Vagina (tissue), 2 donors: Measurements from ENCODE around the gene ARAP1. TPM values are rescaled to one million over a fixed set of nuclear protein-coding genes. Genes with fewer than 3 reads are reported as not detected.

Experiments
- DNase-seq, 2 donors: peaks; one replicate each; pipeline ENCODE4 v3.0.0-alpha.2; 2017; ENCODE audit errors: extremely low spot score in 2 of 2
- H3K27ac ChIP-seq: fragments of 200-600 bp; sonication (generic); one replicate; pipeline ENCODE4 v1.5.1; 2019
- H3K27me3 ChIP-seq: fragments of 200-600 bp; sonication (generic); one replicate; pipeline ENCODE4 v1.5.1; 2019
- H3K36me3 ChIP-seq, 2 donors: fragments of 200-600 bp; sonication (generic); one replicate each; pipeline ENCODE4 v1.5.1; 2017 to 2019
- H3K4me1 ChIP-seq: fragments of 200-600 bp; sonication (generic); one replicate; pipeline ENCODE4 v1.5.1; 2019
- H3K4me3 ChIP-seq, 2 donors: fragments of 200-600 bp; sonication (generic); 1 replicate in 1 of 2; 2 replicates in 1 of 2; pipeline ENCODE4 v1.5.1; 2016 to 2019
- H3K9me3 ChIP-seq: fragments of 200-600 bp; sonication (generic); one replicate; pipeline ENCODE4 v1.5.1; 2019
- CTCF ChIP-seq, 3 experiments: fragments of 450-650 bp in 2 of 3; fragments of 200-600 bp in 1 of 3; sonication (generic) in 1 of 3; IDR thresholded peaks; one replicate each; pipeline ENCODE4 v1.5.1; 2017 to 2019; ENCODE audit warnings: antibody characterized with exemption in 3 of 3, mild to moderate bottlenecking in 2 of 3, moderate library complexity in 2 of 3
- POLR2A ChIP-seq, 2 donors: fragments of 450-650 bp; IDR thresholded peaks; one replicate each; pipeline ENCODE4 v1.6.1; 2017; ENCODE audit warnings: antibody characterized with exemption in 2 of 2, mild to moderate bottlenecking in 2 of 2, moderate library complexity in 2 of 2
- POLR2AphosphoS5 ChIP-seq, 2 donors: sonication (generic); formaldehyde crosslinking; IDR thresholded peaks; one replicate each; pipeline ENCODE4 v1.9.0; 2017; ENCODE audit warnings: antibody characterized with exemption in 2 of 2, mild to moderate bottlenecking in 2 of 2, low read depth in 1 of 2; ENCODE audit not compliant: insufficient read depth in 1 of 2
- intact Hi-C: fragments of 100-400 bp; cut with DNase I; formaldehyde crosslinking; loops from one replicate; pipeline ENCODE4 v1.15.1; 2023
- total RNA-seq: library from RNA; depleted of rRNA; stranded (reverse); fragments of >200 nt; gene quantifications from one replicate; pipeline ENCODE4 v1.2.3, GENCODE V29; 2016

The ARAP1 gene
- total RNA-seq, 1 donor from 2014 or later: 59.2 TPM

GRCh38 chr11:72710278-72710677 lies 41.9 kb downstream of the ARAP1 start:
- H3K4me1 ChIP-seq: peaks cover 12% of the 10 kb centered on the region
- TF ChIP-seq POLR2AphosphoS5 (IDR thresholded peaks at IDR 0.05; ENCODE audit: insufficient read depth in 1 of 2, low read depth in 1 of 2): no peak
- no peak for TF ChIP-seq CTCF (IDR thresholded peaks at IDR 0.05)
- no peak for TF ChIP-seq POLR2A (IDR thresholded peaks at IDR 0.05)
- no peaks in the 10 kb centered on the region for H3K27me3 ChIP-seq
- intact Hi-C loops: no loop called here
- no peaks in the 10 kb centered on the region for H3K9me3 ChIP-seq
- no peak for DNase-seq
- H3K36me3 ChIP-seq: peaks cover 0 to 66% of the 10 kb centered on the region in 2 donors
- no peak overlapping the region for H3K4me3 ChIP-seq
- H3K27ac ChIP-seq: no peak overlapping the region

DNA sequence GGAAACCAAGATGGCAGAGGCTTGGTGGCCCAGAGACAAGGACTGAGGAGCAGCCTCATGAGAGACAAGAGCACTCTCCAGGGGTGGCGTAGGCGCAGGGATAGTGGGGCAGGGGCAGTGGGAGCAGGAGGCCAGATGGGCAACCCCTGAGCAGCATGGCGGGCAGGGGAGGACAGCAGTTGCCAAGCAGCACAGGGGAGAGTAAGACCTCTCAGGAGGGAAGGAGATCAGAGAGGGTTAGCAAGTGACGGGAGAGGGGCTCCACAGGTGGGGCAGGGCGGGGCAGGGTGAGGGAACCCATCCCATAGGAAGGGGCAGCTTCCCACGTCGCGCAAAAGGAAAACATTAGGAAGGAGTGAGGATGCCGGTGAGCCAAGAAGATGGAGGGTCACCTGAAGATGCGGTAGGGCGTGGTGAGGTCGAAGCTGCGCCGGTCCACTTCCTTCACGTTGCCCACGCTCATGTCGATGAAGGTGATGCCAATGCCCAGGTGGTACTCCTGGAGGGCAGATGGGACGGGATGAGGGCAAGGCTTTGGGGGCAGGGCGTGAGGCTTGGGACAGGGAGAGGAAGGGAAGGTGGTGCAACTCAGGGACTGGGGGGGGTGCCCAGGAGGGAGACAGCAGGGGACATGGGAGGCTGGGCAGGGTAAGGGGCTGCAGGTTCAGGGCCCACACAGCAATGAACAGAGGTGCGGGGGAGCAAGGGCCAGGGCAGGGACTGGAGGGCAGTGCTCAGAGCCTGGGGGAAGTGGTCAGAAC lies 42.5 kb downstream of the ARAP1 start:
- no peak overlapping the region for H3K4me3 ChIP-seq
- no peak for DNase-seq
- no peaks in the 10 kb centered on the region for H3K9me3 ChIP-seq
- no peaks in the 10 kb centered on the region for H3K27me3 ChIP-seq
- TF ChIP-seq CTCF (IDR thresholded peaks at IDR 0.05) (no peak), POLR2A (IDR thresholded peaks at IDR 0.05) (no peak), POLR2AphosphoS5 (IDR thresholded peaks at IDR 0.05; ENCODE audit: insufficient read depth in 1 of 2, low read depth in 1 of 2) (no peak)
- H3K27ac ChIP-seq: no peak overlapping the region
- intact Hi-C loops: no loop called here
- H3K36me3 ChIP-seq: peaks cover 0 to 71% of the 10 kb centered on the region in 2 donors
- peaks cover 15% of the 10 kb centered on the region for H3K4me1 ChIP-seq

DNA sequence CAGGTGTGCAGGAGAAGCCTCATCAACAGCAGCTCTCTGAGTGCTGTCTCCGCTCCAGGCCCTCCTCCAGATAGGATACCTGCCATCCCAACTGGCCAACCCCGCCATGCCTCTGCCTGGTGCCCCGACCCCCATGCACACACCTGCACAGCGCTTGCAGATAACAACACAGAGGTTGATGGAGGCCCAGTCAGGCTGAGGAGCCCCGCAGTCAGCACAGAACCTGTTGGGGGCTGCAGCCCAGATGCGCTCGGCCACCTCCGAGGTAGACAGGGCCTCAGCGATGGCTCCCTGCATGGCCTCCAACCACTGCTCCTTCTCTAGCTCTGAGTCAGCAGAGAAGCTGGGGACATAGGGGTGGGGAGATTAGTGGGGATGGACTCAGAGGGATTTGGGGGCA lies 45.2 kb downstream of the ARAP1 start:
- H3K36me3 ChIP-seq: peaks cover 0 to 71% of the 10 kb centered on the region in 2 donors
- H3K4me1 ChIP-seq: peaks cover 29% of the 10 kb centered on the region
- intact Hi-C loops: no loop called here
- no peak overlapping the region for H3K27ac ChIP-seq
- DNase-seq: no peak
- no peaks in the 10 kb centered on the region for H3K27me3 ChIP-seq
- TF ChIP-seq POLR2A (IDR thresholded peaks at IDR 0.05) (no peak), CTCF (IDR thresholded peaks at IDR 0.05) (no peak)
- H3K4me3 ChIP-seq: no peak overlapping the region
- no peaks in the 10 kb centered on the region for H3K9me3 ChIP-seq

- peaks cover 0 to 71% of the 10 kb centered on the region in 2 donors for H3K36me3 ChIP-seq
- no peak overlapping the region for H3K27ac ChIP-seq
- TF ChIP-seq CTCF (IDR thresholded peaks at IDR 0.05): no peak
- no peak for TF ChIP-seq POLR2A (IDR thresholded peaks at IDR 0.05)
- TF ChIP-seq POLR2AphosphoS5 (IDR thresholded peaks at IDR 0.05; ENCODE audit: insufficient read depth in 1 of 2, low read depth in 1 of 2): no peak
- H3K9me3 ChIP-seq: no peaks in the 10 kb centered on the region
- H3K27me3 ChIP-seq: no peaks in the 10 kb centered on the region
- intact Hi-C loops: no loop called here
- H3K4me3 ChIP-seq: no peak overlapping the region
- H3K4me1 ChIP-seq: peaks cover 33% of the 10 kb centered on the region
- no peak for DNase-seq
These were observed 45.6 kb downstream of the ARAP1 start for GRCh38 chr11:72706579-72706978.
